AG09309 (cell line): ENCODE data around the gene ZBTB2.
A peak's percentile ranks its signal among the peaks of the same experiment; 100 is the strongest.

ENCODE experiments used
- DNase-seq: peaks from one replicate; pipeline ENCODE4 v3.0.0-alpha.2; 2010; ENCODE audit warnings: low read depth
- H3K4me3 ChIP-seq: 2 replicates; pipeline ENCODE4 v1.5.1; 2011; ENCODE audit warnings: mild to moderate bottlenecking, low read depth, low read length, moderate library complexity; ENCODE audit not compliant: control insufficient read depth
- CTCF ChIP-seq: IDR thresholded peaks from 2 replicates; pipeline ENCODE4 v1.5.1; 2011; ENCODE audit warnings: mild to moderate bottlenecking, low read depth, low read length, inconsistent platforms; ENCODE audit not compliant: insufficient read depth, control insufficient read depth; ENCODE audit errors: missing control alignments

The ZBTB2 gene

GRCh38 chr6:151340219-151340978 is 51.0 kb downstream of the ZBTB2 start:
- TF ChIP-seq CTCF: no peak
- no peak overlapping the region for H3K4me3 ChIP-seq
- DNase-seq: no peak

DNA sequence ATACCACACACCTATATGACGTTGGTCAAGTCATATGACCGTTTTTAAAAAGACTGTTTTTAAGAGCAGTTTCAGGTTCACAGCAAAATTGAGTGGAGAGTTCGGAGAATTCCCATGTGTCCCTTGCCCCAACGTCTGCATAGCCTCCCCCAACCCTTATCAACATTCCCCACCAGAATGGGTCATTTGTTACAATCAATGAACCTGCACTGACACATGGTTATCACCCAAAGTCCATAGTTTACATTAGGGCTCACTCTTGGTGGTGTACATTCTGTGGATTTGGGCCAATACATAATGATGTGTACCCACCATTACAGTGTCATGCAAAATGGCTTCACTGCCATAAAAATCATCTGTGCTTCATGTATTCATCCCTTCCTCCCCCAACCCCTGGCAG is 52.0 kb downstream of the ZBTB2 start:
- TF ChIP-seq CTCF: no peak
- H3K4me3 ChIP-seq: no peak overlapping the region
- no peak for DNase-seq

DNA sequence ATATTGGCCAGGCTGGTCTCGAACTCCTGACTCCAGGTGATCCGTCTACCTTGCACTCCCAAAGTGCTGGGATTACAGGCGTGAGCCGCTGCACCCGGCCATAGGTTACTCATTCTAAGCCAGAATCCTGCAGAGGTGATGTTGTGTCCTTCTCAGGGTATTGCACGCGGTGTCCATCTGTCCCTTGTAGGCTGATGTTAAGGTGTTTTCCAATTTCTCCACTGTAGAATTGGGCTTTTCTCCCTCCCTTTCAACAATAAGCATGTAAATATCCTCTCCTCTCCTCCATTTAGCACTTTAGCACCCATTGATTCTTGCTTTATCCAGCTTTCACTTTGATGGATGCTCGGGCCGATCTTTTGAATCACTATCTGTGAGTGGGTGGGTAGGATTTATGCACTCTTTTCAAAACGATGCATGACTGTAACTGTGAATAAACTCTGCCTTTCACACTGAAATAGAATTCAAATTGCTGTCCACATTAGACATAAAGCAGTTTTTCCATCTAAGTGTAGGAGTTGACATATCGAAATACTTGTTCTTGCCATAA is 52.6 kb downstream of the ZBTB2 start:
- DNase-seq: no peak
- TF ChIP-seq CTCF: no peak
- H3K4me3 ChIP-seq: no peak overlapping the region

DNA sequence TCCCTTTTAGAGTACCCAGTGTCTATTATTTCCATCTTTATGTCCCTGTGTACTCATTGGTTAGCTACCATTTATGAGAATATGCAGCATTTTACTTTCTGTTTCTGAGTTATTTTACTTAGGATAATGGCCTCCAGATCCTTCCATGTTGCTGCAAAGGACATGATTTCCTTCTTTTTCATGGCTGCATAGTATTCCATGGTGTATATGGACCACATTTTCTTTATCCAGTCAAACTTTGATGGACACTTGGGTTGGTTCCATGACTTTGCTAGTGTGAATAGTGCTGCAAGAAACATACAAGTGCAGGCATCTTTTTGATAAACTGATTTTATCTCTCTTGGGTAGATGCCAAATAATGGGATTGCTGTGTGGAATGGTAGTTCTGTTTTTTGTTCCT is 55.4 kb downstream of the ZBTB2 start:
- DNase-seq: no peak
- no peak overlapping the region for H3K4me3 ChIP-seq
- TF ChIP-seq CTCF: no peak

- H3K4me3 ChIP-seq: no peak overlapping the region
- no peak for TF ChIP-seq CTCF
- DNase-seq: peak; percentile 75
These were observed 61.1 kb downstream of the ZBTB2 start for GRCh38 chr6:151330130-151330696.

GRCh38 chr6:151327101-151327500 is 64.3 kb downstream of the ZBTB2 start:
- no peak overlapping the region for H3K4me3 ChIP-seq

More at GRCh38 chr6:151327101-151327500, 64.3 kb downstream of the ZBTB2 start:
- TF ChIP-seq CTCF: no peak
- no peak for DNase-seq
